ENCODE measurements around the gene MARCO.
"Not testable (repeated sequence)": the region's sequence is repeated elsewhere in the genome, so short reads cannot be mapped to it uniquely, and the experiment has no call there.

Gene MARCO

DNA sequence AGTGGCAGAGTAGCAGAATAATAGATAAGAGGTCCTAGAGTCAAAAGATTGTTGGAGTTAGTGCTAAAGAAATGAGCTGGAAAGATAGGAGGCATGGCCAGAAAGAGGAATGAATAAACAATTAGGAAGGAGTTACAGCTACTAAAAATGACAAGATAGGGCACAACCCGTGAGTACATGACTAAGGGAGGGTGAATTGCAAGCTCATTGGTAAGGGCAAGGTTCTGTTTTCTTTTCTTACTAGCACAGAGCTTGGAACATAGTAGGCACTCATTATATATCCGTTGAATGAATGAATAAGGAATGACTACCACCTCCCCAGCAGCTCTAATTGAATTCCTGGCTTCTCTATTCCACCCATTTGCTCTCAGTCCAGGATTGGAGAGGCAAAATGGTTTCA lies 5.7 kb upstream of the MARCO start:
- Histone ChIP-seq H3K4me1 (ENCODE audit: control insufficient read depth, low read depth, low read length) (no peaks in the 10 kb centered on the region), H3K4me3 (ENCODE audit: low read length) (no peak overlapping the region), H3K9ac (ENCODE audit: low read length) (no peak overlapping the region), H3K36me3 (ENCODE audit: control insufficient read depth, low read depth, low read length) (no peaks in the 10 kb centered on the region), H3K9me3 (ENCODE audit: control insufficient read depth, low read depth, low read length) (peaks cover 3% of the 10 kb centered on the region), H3K27ac (ENCODE audit: low read length) (no peak overlapping the region), H3K27me3 (ENCODE audit: control insufficient read depth, insufficient read depth, low read length) (no peaks in the 10 kb centered on the region)

DNA sequence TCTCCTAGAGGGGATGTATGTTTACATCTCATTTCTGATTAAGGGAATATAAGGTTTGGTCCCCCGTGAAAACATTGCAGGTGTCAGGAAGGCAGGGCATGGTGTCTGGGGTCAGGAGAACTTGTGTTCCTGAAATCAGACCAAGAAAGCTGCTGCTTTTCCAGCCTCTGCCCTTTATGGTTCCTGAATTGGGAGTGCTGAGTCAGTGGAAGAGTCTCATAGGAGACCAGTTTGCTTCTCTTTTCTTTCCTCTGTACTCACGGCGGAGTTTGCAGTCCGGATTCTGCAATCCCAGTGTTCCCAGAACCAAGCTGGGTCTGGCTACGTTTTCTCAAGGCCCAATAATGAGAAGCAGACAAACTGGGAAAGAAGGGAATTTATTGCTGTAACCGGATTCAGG lies 5.1 kb upstream of the MARCO start:
- Histone ChIP-seq H3K9ac (ENCODE audit: low read length) (no peak overlapping the region), H3K9me3 (ENCODE audit: control insufficient read depth, low read depth, low read length) (peaks cover 3% of the 10 kb centered on the region), H3K4me3 (ENCODE audit: low read length) (no peak overlapping the region), H3K4me1 (ENCODE audit: control insufficient read depth, low read depth, low read length) (no peaks in the 10 kb centered on the region), H3K36me3 (ENCODE audit: control insufficient read depth, low read depth, low read length) (no peaks in the 10 kb centered on the region), H3K27me3 (ENCODE audit: control insufficient read depth, insufficient read depth, low read length) (no peaks in the 10 kb centered on the region), H3K27ac (ENCODE audit: low read length) (no peak overlapping the region)

DNA sequence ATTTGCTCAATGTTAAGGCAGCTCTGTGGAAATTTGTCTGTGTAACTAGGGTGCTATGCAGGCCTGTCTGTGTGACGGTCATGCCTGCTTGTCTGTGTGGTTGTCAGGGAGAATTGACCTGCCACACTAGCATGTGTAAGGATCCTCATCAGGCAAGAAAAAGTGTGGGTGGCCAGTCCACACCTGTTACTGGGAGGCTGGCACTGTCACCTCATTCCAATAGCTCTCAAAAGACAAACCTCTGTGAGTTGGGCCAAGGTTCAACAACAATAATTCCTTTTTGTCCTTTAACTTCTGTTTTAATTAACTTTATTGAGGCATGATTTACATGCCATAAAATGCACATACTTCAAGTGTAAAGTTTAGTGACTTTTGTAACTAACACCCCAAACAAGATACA lies 4.2 kb upstream of the MARCO start:
- no peaks in the 10 kb centered on the region for H3K36me3 ChIP-seq (ENCODE audit: control insufficient read depth, low read depth, low read length)
- no peak overlapping the region for H3K27ac ChIP-seq (ENCODE audit: low read length)

DNA sequence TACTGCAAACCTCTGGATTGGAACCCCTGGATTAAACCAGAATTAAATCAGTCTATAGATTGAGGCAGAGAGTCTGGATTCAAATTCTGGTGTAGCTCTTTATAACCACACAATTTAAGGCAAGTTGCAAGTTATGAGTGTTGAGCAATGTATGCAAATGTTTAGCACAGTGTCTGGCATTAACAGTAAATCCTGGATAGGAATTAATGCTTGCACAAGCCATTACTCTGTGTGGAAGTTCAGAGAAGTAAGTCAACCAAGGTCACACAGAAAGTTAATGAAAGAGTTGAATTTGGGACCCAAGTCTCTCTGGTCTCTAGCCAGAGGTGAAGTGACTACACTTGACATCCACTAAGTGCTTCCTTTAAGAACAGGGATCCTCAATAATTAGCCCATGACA lies 2.0 kb upstream of the MARCO start:
- Histone ChIP-seq H3K4me1 (ENCODE audit: control insufficient read depth, low read depth, low read length) (no peaks in the 10 kb centered on the region), H3K27ac (ENCODE audit: low read length) (no peak overlapping the region), H3K4me3 (ENCODE audit: low read length) (no peak overlapping the region), H3K9ac (ENCODE audit: low read length) (no peak overlapping the region), H3K27me3 (ENCODE audit: control insufficient read depth, insufficient read depth, low read length) (no peaks in the 10 kb centered on the region), H3K9me3 (ENCODE audit: control insufficient read depth, low read depth, low read length) (no peaks in the 10 kb centered on the region), H3K36me3 (ENCODE audit: control insufficient read depth, low read depth, low read length) (no peaks in the 10 kb centered on the region)

More for the DNA sequence above, 4.2 kb upstream of the MARCO start:
- Histone ChIP-seq H3K9ac (ENCODE audit: low read length) (no peak overlapping the region), H3K27me3 (ENCODE audit: control insufficient read depth, insufficient read depth, low read length) (no peaks in the 10 kb centered on the region), H3K4me3 (ENCODE audit: low read length) (no peak overlapping the region), H3K4me1 (ENCODE audit: control insufficient read depth, low read depth, low read length) (no peaks in the 10 kb centered on the region), H3K9me3 (ENCODE audit: control insufficient read depth, low read depth, low read length) (peaks cover 3% of the 10 kb centered on the region)

DNA sequence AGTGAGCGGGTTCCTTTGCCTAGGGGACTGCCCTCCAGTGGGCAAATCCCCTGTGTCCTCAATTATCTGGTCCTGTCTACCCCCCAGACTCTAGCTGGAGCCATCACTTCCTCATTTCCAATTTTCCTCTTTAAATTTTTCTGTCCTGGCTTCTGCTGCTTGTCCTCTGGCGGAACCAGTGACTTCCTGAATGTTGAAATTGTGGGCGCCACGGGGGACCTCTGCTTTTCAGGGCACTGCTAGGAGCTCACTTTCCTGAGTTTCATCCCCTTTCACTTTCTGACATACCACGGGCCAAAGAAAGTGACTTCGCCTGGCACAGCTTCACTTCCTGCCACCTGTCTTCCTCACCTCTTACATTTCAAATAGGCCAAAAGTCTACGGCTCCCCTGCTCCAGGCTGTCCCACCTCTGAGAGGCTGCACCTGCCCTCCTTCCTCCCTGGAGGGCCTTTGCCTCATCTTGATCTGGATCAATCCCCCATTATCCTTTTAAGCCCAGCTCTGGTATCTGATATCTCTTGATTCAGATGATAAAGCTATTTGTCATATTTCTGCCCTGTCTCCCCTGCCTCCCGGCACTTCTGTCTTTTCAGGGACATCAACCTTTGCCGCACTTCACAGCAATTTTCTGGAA lies 1.4 kb upstream of the MARCO start:
- H3K4me3 ChIP-seq (ENCODE audit: low read length): no peak overlapping the region
- H3K4me1 ChIP-seq (ENCODE audit: control insufficient read depth, low read depth, low read length): no peaks in the 10 kb centered on the region
- no peak overlapping the region for H3K27ac ChIP-seq (ENCODE audit: low read length)
- no peaks in the 10 kb centered on the region for H3K9me3 ChIP-seq (ENCODE audit: control insufficient read depth, low read depth, low read length)
- no peaks in the 10 kb centered on the region for H3K27me3 ChIP-seq (ENCODE audit: control insufficient read depth, insufficient read depth, low read length)
- no peak overlapping the region for H3K9ac ChIP-seq (ENCODE audit: low read length)
- no peaks in the 10 kb centered on the region for H3K36me3 ChIP-seq (ENCODE audit: control insufficient read depth, low read depth, low read length)

DNA sequence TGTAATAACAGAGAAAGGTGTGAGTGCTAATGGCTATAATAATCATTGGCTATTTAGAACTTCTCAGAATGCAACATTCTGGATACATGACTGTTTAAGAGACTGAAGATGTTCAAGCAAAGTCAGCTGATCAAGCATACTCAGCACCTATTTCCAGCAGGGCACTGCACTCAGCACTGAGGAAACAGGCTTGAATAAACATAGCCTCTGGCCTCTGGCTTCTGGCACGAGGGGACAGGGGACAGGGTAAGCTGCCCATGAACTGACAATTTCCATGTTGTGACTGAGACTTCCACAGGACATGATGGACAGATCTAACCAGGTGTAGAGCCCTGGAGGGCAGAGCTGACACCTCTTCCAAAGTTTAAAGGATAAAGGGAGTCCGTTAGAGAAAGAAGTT lies 1.3 kb downstream of the MARCO start:
- H3K4me1 ChIP-seq (ENCODE audit: control insufficient read depth, low read depth, low read length): no peaks in the 10 kb centered on the region
- no peak overlapping the region for H3K4me3 ChIP-seq (ENCODE audit: low read length)
- H3K27ac ChIP-seq (ENCODE audit: low read length): no peak overlapping the region
- no peaks in the 10 kb centered on the region for H3K27me3 ChIP-seq (ENCODE audit: control insufficient read depth, insufficient read depth, low read length)
- no peaks in the 10 kb centered on the region for H3K36me3 ChIP-seq (ENCODE audit: control insufficient read depth, low read depth, low read length)
- no peak overlapping the region for H3K9ac ChIP-seq (ENCODE audit: low read length)
- no peaks in the 10 kb centered on the region for H3K9me3 ChIP-seq (ENCODE audit: control insufficient read depth, low read depth, low read length)

DNA sequence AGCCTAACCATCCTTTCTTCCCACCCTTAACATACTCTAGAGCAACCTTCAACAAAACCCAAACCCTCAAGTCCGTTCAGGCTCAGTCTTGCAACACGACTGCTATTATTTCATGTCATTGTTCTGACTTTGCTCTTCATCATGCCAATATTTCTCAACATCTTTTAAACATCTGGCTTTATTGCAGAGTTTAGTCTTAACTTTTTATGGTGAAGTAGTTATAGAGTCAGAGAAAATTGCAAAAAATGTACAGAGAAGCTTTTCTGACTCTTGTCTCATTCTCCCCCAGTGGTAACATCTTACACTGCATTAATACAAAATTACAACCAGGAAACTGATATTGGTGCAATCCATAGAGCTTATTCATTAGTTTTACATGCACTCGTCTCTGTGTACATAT lies 3.9 kb downstream of the MARCO start:
- Histone ChIP-seq H3K9ac (ENCODE audit: low read length) (no peak overlapping the region), H3K27me3 (ENCODE audit: control insufficient read depth, insufficient read depth, low read length) (no peaks in the 10 kb centered on the region), H3K9me3 (ENCODE audit: control insufficient read depth, low read depth, low read length) (no peaks in the 10 kb centered on the region), H3K4me3 (ENCODE audit: low read length) (no peak overlapping the region), H3K27ac (ENCODE audit: low read length) (no peak overlapping the region), H3K4me1 (ENCODE audit: control insufficient read depth, low read depth, low read length) (no peaks in the 10 kb centered on the region), H3K36me3 (ENCODE audit: control insufficient read depth, low read depth, low read length) (no peaks in the 10 kb centered on the region)

DNA sequence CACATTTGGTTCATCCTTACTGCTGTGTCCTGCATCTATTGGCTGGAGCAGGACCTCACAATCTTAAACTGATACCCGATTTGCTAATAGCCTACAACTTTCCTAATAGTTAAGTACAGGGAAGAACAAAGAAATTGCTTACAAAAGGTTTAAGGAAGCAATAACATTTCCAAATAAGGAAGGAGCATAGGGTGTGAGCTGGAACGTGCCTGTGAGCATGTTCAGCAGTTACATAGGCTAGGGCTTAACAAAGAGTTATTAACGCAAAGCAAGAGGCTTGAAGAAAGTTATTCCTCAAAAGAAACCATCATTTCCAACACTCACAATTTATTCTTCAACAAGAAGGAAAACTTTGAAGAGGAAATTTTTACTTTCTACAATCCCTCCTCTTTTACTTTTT lies 6.3 kb downstream of the MARCO start:
- H3K36me3 ChIP-seq (ENCODE audit: control insufficient read depth, low read depth, low read length); H3K27ac ChIP-seq (ENCODE audit: low read length); H3K4me3 ChIP-seq (ENCODE audit: low read length); H3K4me1 ChIP-seq (ENCODE audit: control insufficient read depth, low read depth, low read length); H3K9me3 ChIP-seq (ENCODE audit: control insufficient read depth, low read depth, low read length); H3K9ac ChIP-seq (ENCODE audit: low read length); H3K27me3 ChIP-seq (ENCODE audit: control insufficient read depth, insufficient read depth, low read length): not testable (repeated sequence)

DNA sequence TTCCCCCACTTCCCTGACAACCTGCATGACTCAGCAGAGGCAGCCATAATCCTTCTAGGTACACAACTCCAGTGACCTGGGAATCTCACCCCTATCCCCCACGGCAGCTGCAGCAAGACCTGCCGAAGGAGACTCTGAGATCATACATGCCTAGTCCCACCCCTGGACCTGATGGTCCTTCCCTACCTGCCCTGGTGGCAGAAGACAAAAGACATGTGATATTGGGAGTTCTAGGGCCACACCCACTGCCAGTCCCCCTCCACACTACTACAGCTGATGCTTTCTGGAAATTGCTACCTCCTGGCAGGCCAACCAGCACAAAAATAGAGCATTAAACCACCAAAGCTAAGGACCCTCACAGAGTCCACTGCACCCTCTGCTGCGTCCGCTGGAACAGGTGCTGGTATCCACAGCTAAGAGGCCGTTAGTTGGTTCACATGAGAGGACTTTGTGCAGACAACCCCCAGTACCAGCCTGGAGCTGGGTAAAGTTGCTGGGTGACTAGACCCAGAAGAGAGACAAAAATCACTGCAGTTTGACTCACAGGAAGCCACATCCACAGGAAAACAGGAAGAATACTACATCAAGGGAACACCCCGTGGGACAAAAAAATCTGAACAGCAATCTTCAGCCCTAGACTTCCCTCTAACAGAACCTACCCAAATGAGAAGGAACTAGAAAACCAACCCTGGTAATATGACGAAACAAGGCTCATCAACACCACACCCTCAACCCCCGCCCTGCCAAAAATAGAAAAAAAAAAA lies 12.5 kb downstream of the MARCO start:
- Histone ChIP-seq H3K36me3 (ENCODE audit: control insufficient read depth, low read depth, low read length) (no peaks in the 10 kb centered on the region), H3K9ac (ENCODE audit: low read length) (no peak overlapping the region), H3K9me3 (ENCODE audit: control insufficient read depth, low read depth, low read length) (no peaks in the 10 kb centered on the region), H3K4me1 (ENCODE audit: control insufficient read depth, low read depth, low read length) (no peaks in the 10 kb centered on the region), H3K27me3 (ENCODE audit: control insufficient read depth, insufficient read depth, low read length) (no peaks in the 10 kb centered on the region), H3K27ac (ENCODE audit: low read length) (no peak overlapping the region), H3K4me3 (ENCODE audit: low read length) (no peak overlapping the region)

DNA sequence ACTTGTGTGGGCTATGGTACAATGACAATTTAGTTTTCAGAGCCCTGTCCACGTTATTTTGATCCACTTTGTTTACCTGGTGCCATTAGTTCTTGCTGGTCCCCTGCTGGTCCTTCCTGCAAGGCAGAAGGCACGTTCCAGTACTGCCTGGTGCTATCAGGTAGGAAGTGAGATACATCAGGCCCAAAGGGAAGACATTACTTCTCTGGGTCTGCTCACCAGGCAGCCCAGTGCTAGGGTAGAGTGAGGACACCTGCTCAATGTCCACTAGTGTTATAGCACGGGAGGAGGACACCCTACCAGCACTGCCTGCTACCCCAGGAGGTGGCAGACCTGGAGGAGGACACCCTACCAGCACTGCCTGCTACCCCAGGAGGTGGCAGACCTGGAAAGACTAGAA lies 23.7 kb downstream of the MARCO start:
- no peaks in the 10 kb centered on the region for H3K36me3 ChIP-seq (ENCODE audit: control insufficient read depth, low read depth, low read length)

DNA sequence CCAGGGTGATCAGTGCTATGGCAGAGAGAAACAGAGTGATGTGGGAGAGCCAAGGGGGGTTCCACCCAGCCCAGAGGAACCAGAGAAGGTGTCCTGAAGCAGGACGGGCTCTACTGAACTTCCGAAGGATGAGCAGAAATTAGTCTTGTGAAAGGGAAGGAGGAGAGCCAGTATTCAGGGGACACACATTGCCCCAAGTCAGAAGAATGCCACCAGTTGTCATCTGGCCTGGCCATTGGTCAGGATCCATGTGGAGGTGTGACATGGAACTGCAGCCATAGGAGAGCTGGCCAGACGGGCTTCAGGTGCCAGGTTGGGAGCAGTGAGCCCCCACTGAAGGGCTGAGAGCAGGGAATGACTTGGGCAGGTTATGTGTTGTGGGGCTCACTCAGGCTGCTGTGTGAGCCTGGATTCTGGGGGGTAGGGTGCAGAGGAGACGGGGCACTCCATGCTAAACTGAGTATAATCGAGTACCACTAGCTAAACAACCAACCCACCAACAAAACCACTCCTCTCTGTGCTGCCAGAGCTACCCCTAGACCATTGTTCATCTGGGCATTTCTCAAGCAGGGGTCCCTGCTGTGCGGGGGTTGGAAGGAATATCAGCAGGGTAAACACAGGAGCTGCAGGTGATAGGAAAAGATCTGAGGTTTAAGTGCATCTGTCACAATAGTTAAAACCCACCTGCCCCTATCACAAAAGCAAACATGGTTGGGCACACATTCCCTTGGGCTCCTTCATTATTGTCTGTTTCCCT lies 25.3 kb downstream of the MARCO start:
- Histone ChIP-seq H3K27me3 (ENCODE audit: control insufficient read depth, insufficient read depth, low read length) (no peaks in the 10 kb centered on the region), H3K4me3 (ENCODE audit: low read length) (no peak overlapping the region), H3K9me3 (ENCODE audit: control insufficient read depth, low read depth, low read length) (no peaks in the 10 kb centered on the region), H3K9ac (ENCODE audit: low read length) (no peak overlapping the region), H3K4me1 (ENCODE audit: control insufficient read depth, low read depth, low read length) (peaks cover 5% of the 10 kb centered on the region), H3K36me3 (ENCODE audit: control insufficient read depth, low read depth, low read length) (no peaks in the 10 kb centered on the region), H3K27ac (ENCODE audit: low read length) (no peak overlapping the region)

More for the DNA sequence above, 23.7 kb downstream of the MARCO start:
- Histone ChIP-seq H3K27me3 (ENCODE audit: control insufficient read depth, insufficient read depth, low read length) (no peaks in the 10 kb centered on the region), H3K27ac (ENCODE audit: low read length) (no peak overlapping the region), H3K9ac (ENCODE audit: low read length) (no peak overlapping the region), H3K9me3 (ENCODE audit: control insufficient read depth, low read depth, low read length) (no peaks in the 10 kb centered on the region), H3K4me1 (ENCODE audit: control insufficient read depth, low read depth, low read length) (peaks cover 5% of the 10 kb centered on the region), H3K4me3 (ENCODE audit: low read length) (no peak overlapping the region)
